Activated CD8-positive, alpha-beta memory T cell treated with anti-CD3 and anti-CD28 coated beads for 1 hour (primary cell): Measurements from ENCODE around the gene TNNC1.

Experiments used
- DNase-seq, 2 donors: peaks; one replicate each; pipeline ENCODE4 v3.0.0-alpha.2; 2020; ENCODE audit warnings: low read depth in 1 of 2; ENCODE audit errors: extremely low read depth in 1 of 2

TNNC1 gene

DNA sequence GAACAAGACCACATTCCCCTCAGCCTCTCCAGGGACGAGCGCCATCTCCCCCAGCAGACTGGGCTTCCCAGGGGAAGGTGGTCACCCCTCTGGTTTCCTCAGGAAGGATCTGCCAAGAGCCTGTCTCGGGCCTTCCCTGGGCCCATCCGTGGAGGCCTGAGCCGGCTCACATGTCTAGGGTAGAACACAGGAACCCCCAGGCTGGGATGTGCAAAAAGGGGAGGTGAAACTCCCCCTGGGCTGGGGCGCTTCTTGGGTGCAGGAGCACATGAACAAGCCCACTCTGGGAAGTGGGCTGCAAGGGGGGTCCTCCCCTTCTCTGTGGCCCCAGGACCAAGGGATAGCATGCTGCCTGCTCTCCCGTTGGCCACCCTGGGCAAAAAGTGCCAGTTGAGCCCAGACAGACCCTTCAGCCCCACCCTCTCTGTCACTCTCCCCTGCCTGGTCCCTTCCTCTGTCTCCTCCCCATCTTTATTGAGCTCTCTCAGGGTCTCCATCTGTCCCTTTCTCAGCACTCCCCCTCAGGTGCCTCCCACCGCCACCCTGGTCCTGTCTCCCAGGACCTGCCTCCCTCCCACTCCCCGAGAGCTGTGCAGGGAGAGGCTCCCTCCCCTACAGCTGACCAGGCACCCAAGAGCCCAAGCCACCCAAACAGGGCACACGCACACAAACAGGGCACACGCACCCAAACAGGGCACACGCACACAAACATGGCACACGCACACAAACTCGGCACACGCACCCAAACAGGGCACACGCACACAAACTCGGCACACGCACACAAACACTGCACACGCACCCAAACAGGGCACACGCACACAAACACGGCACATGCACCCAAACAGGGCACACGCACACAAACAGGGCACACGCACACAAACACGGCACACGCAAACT, 9.8 kb downstream of the TNNC1 start:
- no peak for DNase-seq

GRCh38 chr3:52443268-52443610, 10.6 kb downstream of the TNNC1 start:
- no peak for DNase-seq

DNA sequence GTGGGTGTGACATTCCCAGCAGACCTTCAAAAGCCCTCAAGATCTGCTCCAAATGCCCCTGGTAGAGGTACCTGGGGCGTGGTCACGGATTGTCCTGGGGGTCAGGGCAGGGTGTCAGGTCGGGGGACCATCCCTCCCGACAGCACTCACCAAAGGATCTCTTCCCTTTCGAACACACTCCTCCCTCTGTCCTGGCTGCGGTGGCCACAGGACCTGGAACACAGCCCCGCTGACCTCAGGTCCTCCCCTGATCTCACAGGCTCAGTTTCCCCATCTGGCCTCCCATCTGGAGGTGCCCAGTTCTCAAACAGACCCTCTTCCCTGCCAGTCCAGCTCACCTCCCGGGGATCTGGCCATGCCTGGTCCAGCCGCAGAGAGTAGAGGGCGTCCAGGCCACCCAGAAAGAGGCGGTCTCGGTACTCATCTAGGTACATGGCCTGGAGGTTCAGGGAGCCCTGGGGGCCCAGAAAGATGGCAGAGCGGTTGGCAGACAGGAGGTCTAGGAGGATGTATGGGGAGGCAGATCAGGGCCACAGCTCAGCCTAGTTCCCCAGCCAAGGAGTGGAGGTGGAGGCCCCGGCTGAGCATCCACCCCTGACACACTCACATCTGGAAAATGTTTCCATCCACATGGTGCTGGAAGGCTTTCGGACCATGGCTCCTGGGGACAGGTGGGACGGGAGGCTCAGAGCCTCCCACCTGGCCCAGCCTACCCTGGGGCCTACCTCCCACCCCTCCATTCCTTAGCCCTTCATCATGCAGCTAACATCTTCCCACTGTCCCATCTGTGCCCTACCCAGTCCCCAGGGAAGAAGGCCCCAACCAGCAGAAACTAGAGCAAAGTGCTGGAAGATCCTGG, 11.2 kb downstream of the TNNC1 start:
- no peak for DNase-seq

GRCh38 chr3:52441772-52442332, 12.0 kb downstream of the TNNC1 start:
- no peak for DNase-seq

GRCh38 chr3:52441091-52441771, 12.6 kb downstream of the TNNC1 start:
- DNase-seq: no peak

GRCh38 chr3:52440671-52441070, 13.2 kb downstream of the TNNC1 start:
- no peak for DNase-seq

DNA sequence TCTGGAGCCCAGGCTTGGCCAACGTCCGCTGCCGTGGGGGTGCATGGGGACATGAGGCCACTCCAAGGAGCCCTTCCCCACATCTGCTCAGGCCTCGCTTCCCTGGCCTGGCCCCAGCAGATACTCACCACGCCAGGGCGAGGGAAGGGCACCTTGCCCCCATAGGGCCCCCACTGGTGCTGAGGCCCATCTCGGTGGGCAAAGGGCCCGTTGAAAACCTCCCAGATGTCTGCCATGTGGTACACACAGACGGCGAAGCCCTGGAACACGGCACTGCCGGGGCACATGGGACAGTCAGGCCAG, 13.6 kb downstream of the TNNC1 start:
- no peak for DNase-seq

DNA sequence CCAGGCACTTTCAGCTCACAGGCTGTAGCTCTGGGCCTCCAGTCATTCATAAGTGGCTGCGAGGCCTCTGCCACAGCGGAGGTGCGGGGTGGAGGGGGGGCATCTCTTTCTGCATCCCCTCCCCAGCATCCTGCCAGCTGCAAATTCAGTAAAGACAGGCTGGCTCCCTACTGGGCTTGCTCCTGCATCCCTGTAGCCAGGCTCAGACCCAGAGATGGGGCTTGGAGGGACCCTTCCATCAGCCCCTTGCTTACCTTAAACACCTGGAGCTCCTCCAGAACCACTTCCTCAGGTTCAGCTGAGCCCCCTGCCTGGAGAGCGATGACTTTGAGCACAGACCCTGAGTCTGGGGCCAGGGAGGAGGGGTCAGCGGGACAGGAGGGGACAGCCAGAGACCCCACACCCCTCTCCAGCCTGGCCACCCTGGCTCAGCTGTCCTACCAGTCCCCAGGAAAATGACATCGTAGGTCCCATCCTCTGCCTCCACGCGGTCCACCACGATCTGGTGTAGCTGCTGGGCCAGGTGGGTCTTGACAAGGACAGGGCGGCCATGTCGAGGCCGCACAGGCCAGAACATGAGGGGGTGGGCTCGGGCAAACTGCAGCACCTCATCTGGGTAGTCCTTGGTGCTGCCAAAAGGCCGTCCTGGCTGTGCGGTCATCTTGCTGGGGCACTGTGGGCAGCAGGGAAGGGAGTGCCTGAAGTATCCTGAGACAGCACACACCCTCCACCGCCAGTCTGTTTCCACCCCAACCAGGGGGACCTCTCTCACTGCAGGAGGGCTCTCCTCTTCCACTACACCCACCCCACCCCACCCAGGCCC, 14.2 kb downstream of the TNNC1 start:
- DNase-seq: no peak

DNA sequence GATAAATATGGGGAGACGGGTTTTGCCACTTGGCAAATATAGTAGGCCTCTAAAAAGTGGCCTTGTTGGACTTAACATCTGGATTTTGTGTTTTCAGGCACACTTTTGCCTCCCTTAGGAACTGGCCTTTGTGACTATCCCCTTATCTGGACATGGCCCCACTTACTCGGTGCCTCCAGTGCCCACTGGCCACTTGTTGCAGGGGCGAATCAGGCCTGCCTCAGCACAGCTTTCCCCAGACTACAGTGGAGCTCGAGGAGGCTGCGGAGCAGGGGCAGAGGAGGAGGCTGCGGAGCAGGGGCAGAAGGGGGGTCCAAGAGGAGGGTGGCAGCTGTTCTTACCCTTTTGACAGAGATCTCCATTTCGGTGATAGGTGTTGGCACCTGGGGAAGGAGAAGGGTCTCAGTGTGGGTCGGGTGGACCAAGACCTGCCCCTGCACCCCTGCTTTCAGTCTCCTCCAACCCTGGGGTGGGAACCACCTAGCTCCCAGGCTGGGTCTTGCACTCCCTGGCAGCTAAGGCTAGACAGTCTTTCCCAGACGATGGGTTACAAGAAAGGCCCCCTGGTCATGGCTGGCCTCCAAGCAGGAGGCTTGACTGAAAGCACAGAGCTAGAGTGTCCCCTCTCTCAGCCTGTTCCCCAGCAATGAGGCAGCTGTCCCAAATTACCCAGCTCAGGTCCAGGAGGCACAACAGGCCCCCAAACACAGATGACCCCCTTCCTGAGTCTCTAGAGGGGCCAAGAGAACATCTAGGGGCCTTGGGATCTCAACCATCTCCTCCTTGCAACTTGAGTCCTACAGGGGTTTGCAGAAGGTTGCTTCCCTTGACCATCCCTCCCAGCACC, 15.0 kb downstream of the TNNC1 start:
- DNase-seq: no peak

DNA sequence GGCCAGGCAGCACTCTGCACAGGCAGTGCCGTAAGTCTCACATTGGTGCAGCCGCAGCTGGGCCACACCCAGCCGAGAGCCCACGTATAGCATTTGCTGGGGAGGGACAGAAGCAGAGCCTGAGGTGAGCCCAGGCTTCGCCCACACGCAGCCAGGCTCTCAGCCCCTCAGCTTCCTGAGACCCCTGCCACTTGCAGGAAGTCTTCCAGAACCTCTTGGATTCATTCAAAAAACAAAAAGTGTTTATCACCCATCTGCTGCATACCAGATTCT, 15.8 kb downstream of the TNNC1 start:
- no peak for DNase-seq

- no peak for DNase-seq
Observed at GRCh38 chr3:52437326-52438103, 16.3 kb downstream of the TNNC1 start.

GRCh38 chr3:52436500-52437149, 17.2 kb downstream of the TNNC1 start:
- DNase-seq: no peak

- no peak for DNase-seq
Observed at GRCh38 chr3:52435246-52436101, 18.4 kb downstream of the TNNC1 start.

DNA sequence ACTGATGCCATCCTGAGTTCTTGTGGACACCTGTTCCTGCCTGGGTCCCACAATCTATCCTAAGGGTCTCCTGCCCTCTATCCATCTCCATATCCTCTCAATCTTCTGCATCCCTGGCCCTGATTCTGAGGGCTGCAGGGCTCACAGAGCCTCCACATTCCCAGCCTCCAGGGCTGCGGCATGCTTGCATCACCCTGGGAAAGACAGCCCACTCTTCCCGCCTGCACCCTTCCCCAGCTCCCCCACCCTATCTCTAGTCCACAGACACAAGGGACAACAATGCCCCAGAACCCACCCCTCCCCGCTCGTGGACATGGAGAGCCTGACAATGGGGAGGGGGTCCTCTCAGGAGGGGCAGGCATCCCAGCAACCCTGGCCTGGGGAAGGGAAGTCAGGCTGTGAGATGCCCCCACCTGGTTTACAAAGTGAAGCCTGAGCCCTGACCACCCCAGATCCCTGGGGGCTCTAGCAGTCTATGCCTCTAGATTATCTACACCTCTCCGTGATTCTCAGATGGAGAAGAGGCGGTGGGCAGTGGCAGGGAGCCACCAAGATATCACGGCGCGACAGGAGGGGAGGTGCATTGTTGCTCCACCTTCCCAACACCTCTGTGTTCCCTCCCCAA, 19.2 kb downstream of the TNNC1 start:
- DNase-seq: no peak

DNA sequence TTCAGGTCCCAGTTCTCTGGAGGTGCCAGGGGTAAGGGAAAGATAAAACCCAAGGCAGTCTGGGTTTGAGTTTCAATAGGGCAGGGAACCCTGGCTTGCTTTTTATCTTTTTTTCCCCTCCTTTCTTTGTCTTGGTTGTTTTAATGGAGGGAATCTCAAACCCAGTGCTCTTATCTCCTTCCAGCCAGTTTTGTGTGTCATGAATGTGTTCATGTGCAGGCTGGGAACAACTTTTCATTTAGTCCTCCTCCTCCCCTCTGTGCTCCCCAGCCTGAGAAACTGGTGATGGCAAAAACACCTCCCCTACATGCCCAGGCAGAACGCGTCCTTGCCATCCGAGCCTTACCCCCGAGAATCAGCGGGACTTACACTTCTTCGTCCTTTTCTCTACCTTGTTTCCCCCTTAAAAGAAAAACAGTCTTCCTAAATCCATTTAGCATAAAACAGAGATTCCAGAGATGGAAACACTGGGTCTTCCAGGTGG, 19.8 kb downstream of the TNNC1 start:
- no peak for DNase-seq

- DNase-seq: no peak
Observed at GRCh38 chr3:52433328-52433995, 20.4 kb downstream of the TNNC1 start.
